GM12865 (cell line): Measurements from ENCODE around the gene CLTA.
"Not testable (repeated sequence)": the region's sequence is repeated elsewhere in the genome, so short reads cannot be mapped to it uniquely, and the experiment has no call there.

Source experiments
- DNase-seq: peaks from one replicate; pipeline ENCODE4 v3.0.0; 2010; ENCODE audit warnings: low read depth
- H3K4me3 ChIP-seq: 2 replicates; pipeline ENCODE4 v1.5.1; 2011; ENCODE audit warnings: mild to moderate bottlenecking, low read depth, low read length, control low read depth
- TF ChIP-seq, protein P1 (sequence below): IDR thresholded peaks from 2 replicates; pipeline ENCODE4 v1.5.1; 2011; ENCODE audit warnings: low read length, control low read depth, low read depth, inconsistent platforms; ENCODE audit not compliant: insufficient read depth; ENCODE audit errors: missing control alignments

CLTA gene

DNA sequence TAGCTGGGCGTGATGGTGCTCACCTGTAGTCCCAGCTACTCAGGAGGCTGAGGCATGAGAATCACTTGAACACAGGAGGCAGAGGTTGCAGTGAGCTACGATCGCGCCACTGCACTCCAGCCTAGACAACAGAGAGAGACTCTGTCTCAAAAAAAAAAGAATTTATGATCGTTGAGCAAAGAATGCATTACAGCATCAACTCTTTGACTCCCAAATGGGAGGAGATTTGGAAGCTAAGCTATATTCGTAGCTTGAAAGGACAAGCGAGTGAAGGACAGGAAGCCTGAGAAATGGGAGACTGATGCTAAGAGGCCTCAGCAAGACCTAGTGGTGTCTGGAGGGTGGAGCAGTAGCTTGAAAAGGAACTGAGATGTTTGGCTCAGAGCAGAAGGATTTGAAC, 31.8 kb upstream of the CLTA start:
- no peak for DNase-seq
- TF ChIP-seq, protein P1, sequence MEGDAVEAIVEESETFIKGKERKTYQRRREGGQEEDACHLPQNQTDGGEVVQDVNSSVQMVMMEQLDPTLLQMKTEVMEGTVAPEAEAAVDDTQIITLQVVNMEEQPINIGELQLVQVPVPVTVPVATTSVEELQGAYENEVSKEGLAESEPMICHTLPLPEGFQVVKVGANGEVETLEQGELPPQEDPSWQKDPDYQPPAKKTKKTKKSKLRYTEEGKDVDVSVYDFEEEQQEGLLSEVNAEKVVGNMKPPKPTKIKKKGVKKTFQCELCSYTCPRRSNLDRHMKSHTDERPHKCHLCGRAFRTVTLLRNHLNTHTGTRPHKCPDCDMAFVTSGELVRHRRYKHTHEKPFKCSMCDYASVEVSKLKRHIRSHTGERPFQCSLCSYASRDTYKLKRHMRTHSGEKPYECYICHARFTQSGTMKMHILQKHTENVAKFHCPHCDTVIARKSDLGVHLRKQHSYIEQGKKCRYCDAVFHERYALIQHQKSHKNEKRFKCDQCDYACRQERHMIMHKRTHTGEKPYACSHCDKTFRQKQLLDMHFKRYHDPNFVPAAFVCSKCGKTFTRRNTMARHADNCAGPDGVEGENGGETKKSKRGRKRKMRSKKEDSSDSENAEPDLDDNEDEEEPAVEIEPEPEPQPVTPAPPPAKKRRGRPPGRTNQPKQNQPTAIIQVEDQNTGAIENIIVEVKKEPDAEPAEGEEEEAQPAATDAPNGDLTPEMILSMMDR: no peak

DNA sequence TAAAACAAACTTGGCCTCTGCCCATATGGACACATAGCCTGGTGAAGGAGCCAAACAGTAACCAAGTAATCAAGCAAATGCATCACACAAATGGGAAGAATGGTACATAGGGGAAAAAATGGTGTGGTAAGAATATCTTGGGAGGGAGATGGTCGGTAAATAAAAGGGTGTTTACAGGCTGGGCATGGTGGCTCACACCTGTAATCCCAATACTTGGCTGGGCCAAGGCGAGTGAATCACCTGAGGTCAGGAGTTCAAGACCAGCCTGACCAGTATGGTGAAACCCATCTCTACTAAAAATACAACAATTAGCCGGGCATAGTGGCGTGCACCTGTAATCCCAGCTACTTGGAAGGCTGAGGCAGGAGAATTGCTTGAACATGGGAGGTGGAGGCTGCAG, 31.2 kb upstream of the CLTA start:
- DNase-seq, H3K4me3 ChIP-seq: not testable (repeated sequence)

More for the DNA sequence above, 31.8 kb upstream of the CLTA start:
- no peak overlapping the region for H3K4me3 ChIP-seq

DNA sequence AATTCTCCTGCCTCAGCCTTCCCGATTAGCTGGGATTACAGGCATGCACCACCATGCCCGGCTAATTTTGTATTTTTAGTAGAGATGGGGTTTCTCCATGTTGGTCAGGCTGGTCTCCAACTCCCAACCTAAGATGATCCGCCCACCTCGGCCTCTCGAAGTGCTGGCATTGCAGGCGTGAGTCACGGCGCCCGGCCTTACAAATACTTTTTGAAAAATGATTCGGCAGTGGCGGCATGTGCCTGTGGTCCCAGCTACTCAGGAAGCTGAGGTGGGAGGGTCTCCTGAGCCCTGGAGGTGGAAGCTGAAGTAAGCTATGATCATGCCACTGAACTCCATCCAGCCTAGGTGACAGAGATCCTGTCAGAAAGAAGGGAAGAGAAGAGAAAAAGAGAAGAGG, 30.6 kb upstream of the CLTA start:
- DNase-seq, H3K4me3 ChIP-seq: not testable (repeated sequence)

DNA sequence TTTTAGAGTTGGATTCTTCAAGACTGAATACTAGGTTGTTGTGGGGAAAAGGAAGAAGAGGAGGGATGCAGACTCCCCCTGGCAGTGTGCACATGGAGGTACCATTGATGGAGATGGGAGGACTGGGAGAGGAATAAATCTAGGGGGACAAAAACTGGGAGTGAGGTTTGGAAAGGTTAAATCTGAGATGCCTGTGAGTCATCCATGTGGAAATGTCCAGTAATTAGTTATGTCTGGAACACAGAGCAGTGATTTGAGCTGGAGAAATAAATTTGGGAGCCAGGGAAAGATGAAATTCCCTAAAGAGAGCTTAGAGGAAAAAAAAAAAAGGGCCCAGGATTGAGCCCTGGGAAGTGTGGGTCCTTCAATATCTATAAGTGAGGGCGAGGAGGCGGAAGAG, 29.5 kb upstream of the CLTA start:
- TF ChIP-seq, protein P1: no peak
- DNase-seq: no peak

DNA sequence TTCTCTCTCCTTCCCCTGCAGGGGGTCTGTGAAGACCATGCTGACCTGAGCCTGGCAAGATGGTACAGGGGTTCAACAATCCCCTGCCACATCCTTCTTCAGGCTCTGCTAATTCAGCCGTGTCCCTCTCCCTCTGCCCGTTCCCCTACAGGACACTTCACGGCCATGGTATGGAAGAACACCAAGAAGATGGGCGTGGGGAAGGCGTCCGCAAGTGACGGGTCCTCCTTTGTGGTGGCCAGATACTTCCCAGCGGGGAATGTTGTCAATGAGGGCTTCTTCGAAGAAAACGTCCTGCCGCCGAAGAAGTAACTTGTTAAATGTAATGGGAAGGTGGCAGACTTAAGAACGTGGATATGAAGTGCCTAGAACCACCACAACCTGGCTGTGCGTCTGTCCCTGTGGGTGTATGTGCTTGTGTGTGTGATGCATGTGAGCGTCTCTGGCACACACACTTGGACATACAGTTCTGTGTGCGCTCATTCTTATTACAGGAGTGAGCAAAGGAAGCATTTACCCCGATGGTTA, 28.4 kb upstream of the CLTA start:
- H3K4me3 ChIP-seq: no peak overlapping the region
- TF ChIP-seq, protein P1: no peak
- no peak for DNase-seq

More for the DNA sequence above, 29.5 kb upstream of the CLTA start:
- H3K4me3 ChIP-seq: no peak overlapping the region

DNA sequence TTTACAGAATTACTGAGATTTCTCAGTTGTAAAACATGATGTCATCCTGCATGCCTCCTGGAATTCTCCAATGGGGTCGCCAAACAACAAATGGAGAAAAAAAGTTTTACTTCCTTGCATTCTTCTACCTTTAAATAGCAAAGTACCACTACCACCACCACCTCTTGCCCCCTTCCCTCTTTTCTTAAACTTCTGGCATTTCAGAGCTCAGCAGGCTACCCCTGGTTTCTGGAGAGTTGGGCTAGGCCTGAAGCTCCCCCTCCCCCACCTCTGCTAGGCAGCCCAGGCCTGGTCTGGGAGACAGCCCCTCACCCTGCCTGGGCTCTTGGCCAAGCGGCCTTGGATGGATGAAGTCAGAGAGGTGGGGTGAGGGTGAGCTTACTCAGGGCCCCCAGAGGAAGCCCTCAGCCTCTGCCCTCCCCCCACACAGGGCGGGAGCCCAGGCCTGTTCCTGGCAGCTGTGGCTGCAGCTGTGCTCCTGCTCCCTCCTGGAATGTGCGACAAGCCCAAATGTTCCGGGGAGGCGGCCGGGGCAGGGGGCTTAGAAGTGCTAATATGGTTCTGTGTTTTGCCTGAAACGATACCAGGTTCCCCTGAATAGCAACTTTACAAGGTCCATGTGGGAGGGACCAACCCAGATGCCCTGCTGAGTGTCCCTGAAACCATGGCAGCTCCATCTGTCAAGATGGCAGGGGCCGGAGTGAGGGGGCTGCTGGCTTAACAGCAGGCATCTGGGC, 27.5 kb upstream of the CLTA start:
- TF ChIP-seq, protein P1: no peak
- H3K4me3 ChIP-seq: no peak overlapping the region
- DNase-seq: no peak

DNA sequence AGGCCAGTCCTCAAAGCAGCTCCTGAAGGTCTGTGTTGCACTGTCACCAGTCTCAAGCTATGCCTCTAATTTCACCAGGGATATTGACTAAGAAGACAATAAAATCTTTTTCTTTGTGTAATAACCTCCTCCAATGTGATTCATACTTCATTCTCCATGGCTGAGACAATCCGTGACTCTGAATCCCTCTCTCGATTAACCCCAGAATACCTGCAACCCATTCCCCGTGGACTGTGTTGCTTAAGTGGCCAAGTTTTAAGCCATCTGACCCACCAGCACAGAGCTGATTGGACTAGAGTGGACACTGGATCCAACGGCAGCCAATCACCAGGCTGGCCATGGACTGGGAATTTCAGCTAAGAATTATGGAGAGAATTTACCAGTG, 26.9 kb upstream of the CLTA start:
- TF ChIP-seq, protein P1: no peak
- no peak overlapping the region for H3K4me3 ChIP-seq
- DNase-seq: no peak

DNA sequence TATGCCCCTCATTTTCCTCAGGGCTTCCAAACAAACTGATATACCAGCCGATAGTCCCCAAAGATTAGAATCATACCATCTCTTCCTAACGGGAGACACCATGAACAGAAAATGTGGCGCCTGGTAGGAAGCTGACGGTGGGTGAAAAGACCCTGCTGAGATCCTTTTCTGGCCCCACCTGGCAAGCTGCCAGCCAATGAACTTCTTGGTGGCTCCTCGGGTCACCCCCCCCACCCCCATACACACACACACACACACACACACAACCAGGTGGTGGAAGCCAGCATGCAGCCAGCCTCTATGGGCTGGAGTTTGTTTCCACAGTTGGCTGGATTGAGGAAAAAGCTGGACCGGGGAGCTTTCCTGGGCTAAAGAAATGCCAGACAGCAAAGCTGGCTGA, 26.3 kb upstream of the CLTA start:
- no peak overlapping the region for H3K4me3 ChIP-seq
- TF ChIP-seq, protein P1: no peak
- no peak for DNase-seq
